ENCODE measurements around the gene B3GNT5.
A peak's percentile ranks its signal among the peaks of the same experiment; 100 is the strongest.
"Not testable (repeated sequence)": the region's sequence is repeated elsewhere in the genome, so short reads cannot be mapped to it uniquely, and the experiment has no call there.

Gene B3GNT5

GRCh38 chr3:183252973-183253527 is at the start of gene B3GNT5:
TSS of gene B3GNT5 (plus strand) at chr3:183253253. CDS start at chr3:183269799, 16,546 bp downstream.
- peak; percentile 71 to 80 for DNase-seq

GRCh38 chr3:183203670-183204069 is 49.4 kb upstream of the B3GNT5 start:
- DNase-seq = no peak

- no peak for DNase-seq
Observed at GRCh38 chr3:183208260-183208659, 44.8 kb upstream of the B3GNT5 start.

GRCh38 chr3:183208800-183209199 is 44.3 kb upstream of the B3GNT5 start:
- no peak for DNase-seq

GRCh38 chr3:183210341-183210740 is 42.7 kb upstream of the B3GNT5 start:
- no peak for DNase-seq

- DNase-seq = no peak
Observed at GRCh38 chr3:183210862-183211341, 42.2 kb upstream of the B3GNT5 start.

- peak in 1 of 2 experiments; percentile 19 for DNase-seq
Observed at GRCh38 chr3:183211352-183211751, 41.7 kb upstream of the B3GNT5 start.

- DNase-seq = no peak
Observed at GRCh38 chr3:183212096-183212495, 41.0 kb upstream of the B3GNT5 start.

- no peak for DNase-seq
Observed at GRCh38 chr3:183212565-183212964, 40.5 kb upstream of the B3GNT5 start.

GRCh38 chr3:183213415-183214276 is 39.4 kb upstream of the B3GNT5 start:
- DNase-seq = no peak

GRCh38 chr3:183214277-183214612 is 38.8 kb upstream of the B3GNT5 start:
- DNase-seq = no peak

- DNase-seq = no peak
Observed at GRCh38 chr3:183215591-183216202, 37.4 kb upstream of the B3GNT5 start.

GRCh38 chr3:183217548-183218332 is 35.3 kb upstream of the B3GNT5 start:
- no peak for DNase-seq

- no peak for DNase-seq
Observed at GRCh38 chr3:183218826-183219225, 34.2 kb upstream of the B3GNT5 start.

- DNase-seq = no peak
Observed at GRCh38 chr3:183220828-183221227, 32.2 kb upstream of the B3GNT5 start.

- no peak for DNase-seq
Observed at GRCh38 chr3:183222631-183223235, 30.3 kb upstream of the B3GNT5 start.

GRCh38 chr3:183224180-183224970 is 28.7 kb upstream of the B3GNT5 start:
- DNase-seq = no peak

GRCh38 chr3:183226333-183226890 is 26.6 kb upstream of the B3GNT5 start:
- no peak for DNase-seq

- DNase-seq = no peak
Observed at GRCh38 chr3:183227586-183227985, 25.5 kb upstream of the B3GNT5 start.

- no peak for DNase-seq
Observed at GRCh38 chr3:183229178-183229577, 23.9 kb upstream of the B3GNT5 start.

GRCh38 chr3:183230251-183230650 is 22.8 kb upstream of the B3GNT5 start:
- DNase-seq = not testable (repeated sequence)

GRCh38 chr3:183230826-183231225 is 22.2 kb upstream of the B3GNT5 start:
- no peak for DNase-seq

Measured in SHP77 (cell line).